GM19351 (cell line): ENCODE results near the gene CNTN1.

Experiments used
- ATAC-seq: cut with Tn5 transposase; IDR thresholded peaks from one replicate; pipeline ENCODE4 v1.9.1; 2021; ENCODE audit warnings: mild to moderate bottlenecking, moderate library complexity; ENCODE audit not compliant: unreplicated experiment

The CNTN1 gene

DNA sequence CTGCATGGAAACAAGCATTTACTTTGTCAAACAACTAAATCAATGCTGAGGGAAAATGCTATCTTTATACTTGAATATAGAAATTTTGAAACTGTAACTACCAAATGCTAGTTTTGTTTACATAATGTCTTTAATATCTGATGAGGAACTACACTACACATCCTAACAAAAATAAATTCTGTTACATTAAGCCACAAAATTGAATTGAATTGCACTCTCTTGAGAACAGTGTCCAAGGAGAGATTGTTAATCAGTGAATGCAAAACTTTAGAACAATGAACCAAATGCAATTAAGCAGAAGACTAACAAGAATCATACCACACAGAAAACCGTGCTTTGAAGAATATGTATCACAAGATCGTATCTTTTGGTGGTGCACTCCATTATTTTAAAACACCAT is 141.6 kb downstream of the CNTN1 start:
- ATAC-seq: no peak

DNA sequence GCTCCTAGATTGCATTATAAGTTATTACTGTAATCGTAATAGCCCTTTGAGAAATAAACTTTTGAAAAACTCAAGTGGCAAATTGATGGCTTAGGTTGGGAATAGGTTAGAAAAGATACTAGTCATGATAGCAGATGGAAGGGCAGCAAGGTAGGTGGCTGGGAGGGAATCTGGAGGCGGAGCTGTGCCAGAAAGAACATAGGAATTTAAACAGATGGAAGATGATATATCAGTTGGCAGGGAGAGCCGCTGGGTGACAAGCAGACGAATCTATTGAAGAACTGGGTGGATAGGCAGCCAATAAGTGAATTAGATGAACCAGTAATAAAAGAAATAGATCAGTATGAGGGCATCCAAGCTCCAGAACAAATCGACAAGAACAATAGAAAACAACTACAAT is 142.1 kb downstream of the CNTN1 start:
- no peak for ATAC-seq

DNA sequence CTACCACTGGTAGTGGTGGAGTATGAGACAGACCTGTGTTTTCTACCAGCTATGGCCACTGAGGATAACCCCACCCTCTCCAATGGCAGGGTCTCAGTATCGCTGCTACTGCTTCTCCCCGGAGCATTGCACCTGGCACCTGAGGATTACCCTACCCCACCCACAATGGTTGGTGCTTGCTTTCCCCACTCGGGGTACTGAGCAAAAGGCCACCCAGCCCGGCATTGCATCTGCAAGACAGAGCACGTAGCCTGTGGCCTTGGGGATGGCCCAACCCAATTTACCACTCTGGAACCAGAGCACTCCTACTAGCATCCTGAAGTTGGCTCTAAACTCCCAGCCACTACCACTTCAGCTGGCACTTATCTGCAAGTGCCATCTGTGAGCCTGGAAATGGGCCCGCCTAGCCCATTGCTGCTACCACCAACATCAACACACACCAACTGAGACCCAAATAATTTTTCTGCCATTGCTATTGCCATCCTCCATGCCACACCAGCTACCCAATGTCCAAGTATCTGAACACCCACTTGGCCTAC is 145.7 kb downstream of the CNTN1 start:
- ATAC-seq: no peak

DNA sequence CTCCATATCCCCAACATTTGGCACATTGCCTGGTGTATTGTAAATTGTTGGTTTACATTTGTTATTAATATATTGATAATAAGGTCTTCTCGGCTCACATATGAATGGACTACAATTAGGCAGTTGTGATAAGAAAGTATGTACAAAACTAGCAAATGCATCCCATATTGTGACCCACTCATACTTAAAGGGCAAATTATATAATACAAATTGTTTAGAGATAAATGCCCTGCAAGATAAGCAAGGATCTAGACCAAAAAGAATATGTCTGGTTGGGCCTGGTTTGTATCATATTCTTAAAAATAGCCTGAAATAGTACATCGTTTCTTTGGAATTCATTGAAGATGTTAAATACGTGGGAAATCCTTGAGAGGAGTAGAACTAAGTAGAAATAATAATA is 151.3 kb downstream of the CNTN1 start:
- ATAC-seq: no peak

DNA sequence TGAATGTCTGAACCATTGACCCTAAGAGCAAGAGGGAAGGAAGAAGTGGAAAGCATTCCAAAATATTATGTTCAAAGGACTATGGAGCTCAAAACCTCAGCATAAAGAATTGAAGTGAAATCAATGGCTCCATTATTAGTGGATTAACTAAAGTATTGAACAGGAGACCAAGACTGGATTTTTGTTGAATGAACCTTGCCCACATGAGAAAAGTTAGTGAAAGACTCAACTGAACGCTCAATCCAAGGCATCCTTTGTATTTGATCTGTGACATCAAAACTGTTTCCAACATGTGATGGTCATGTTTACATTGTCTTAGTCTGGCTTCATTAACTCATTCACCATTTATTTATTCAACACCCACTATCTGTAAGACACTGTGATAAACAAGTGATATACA is 161.0 kb downstream of the CNTN1 start:
- ATAC-seq: no peak

DNA sequence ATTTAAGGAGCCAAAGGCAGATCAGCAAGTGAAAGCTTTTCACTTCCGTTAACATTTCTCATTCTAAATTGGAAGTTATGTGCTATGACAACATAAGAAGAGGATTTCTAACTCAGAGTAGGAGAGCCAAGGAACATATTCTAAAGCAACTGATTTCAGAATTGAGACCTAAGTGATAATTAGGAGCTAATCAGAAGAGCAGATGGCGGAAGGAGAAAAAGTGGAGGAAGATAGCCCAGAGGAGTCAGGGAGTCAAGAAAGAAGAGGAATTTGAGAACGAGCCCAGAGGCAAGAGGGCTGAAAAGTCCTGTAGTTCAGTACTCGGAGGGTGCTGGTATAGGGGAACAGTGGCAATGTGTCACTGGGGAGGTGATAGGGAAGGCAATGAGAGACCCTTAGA is 162.4 kb downstream of the CNTN1 start:
- no peak for ATAC-seq

DNA sequence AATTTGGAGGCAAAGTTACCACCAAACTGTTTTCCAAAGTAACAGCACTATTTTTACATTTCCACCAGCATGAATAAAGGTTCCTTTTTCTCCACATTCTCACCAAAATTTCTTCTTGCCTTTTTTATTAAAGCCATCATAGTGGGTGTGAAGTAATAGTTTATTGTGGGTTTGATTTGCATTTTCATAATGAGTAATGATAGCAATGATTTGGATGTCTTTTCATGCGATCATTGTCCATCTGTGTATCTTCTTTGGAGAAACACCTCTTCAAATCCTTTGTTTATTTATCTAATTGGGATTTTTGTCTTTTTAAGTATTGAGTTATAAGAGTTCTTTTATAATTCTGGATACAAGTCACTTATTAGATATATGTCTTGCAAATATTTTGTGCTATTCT is 172.7 kb downstream of the CNTN1 start:
- ATAC-seq: no peak

DNA sequence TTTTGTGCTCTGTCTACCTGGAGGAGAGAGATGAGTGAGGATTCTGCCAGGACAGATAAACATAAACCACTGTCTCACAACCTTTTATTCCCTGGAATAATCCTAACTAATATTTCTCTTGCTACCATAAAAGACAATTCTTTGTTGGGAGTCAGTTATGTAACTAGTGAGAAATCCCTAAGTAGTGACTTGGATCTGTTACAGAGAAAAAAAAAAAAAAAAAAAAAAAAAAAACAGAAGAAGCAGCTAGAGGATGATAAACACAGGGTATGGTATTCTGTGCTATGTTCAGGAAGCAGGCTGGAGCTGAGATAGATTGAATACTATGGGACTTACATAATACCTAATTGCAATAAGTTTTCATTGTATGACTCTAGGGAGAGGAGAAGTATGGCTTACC is 178.7 kb downstream of the CNTN1 start:
- ATAC-seq: no peak

DNA sequence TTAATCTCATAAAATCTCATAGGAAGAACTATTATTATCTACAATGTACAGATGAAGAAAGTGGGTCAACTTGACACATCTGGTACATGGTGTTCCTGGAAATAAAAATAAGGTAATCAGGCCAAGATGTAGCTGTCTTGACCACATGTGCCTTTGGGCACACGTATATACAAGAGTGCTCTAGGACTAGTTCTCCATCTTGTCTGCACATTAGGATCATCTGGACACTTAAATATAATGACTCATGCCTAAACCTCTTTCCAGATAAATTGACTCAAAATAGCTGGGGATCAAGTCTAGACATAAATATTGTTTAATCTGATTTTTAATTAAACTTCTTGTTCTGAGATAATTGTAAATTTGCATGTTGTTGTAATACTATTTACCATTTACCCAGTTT is 182.6 kb downstream of the CNTN1 start:
- ATAC-seq: no peak

DNA sequence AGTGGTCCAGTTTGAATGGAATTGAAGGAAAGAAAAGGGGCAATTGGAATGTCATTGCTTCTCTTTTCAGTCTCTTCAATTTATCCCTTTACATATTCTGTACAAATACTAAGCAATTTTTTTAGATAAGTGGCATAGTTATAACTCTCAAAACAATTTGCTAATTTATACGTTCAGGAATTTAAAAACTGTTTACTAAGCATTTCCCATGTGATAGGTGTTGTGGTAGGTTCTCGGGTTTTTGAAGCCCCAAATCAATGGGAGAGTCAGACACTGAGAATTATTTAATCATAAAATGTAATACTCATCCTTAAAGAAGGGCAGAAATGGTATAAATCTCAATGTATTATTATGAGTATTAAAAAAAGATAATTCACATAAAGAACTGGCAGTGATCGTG is 197.1 kb downstream of the CNTN1 start:
- no peak for ATAC-seq

DNA sequence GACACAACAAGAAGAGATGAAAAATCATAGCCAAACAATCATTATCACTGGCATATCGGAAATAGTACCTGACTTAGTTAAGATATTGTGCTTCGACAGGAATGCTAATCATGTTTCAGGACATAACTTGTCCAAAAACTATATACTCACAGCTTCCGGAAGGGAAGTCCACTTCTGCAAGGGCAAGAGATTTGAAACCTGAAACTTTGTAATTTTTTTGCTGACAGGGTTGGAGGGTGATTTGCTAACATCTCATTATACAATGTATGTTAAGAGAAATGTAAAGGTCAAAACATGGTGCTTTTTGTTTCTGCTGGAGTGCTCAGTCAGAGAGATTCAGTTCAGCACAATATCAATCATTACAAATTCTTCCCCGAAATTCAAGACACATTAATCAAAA is 200.3 kb downstream of the CNTN1 start:
- ATAC-seq: no peak

DNA sequence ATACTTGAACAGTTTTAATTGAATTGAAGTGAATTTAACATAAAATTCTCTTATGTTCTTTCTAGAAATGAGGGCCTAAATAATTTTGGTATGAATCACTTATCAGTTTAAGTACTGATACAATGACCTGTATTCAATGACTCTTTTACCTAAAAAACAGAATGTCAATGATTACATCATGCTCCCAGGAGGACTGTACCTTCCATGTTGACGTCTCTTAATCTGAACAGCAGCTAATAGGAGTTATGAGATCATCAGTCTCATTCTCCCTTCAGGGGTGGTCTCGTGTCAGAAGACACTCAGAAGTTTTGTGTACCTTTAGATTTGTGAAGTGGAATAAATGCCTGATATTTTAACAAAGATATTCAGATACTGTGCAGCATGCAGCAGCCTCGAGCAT is 206.3 kb downstream of the CNTN1 start:
- ATAC-seq: no peak

DNA sequence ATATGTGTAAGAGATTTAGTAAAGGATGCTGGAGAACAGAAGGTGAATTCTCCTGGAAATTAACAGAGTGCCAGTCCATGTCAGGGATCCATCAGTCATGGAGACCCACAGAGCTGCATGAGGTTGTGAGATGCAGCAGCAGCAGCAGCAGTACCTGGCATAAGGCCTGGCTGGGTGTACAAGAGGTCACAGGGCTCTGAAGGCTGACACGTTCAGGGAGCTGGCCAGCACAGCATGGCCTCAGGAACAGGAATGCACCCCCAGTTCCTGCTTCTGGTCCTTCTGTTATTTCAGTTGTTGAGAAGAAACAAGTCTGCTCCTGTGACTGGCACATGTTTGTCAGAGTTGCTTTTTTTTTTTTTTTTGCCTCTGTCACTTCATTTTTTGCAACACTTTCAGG is 210.8 kb downstream of the CNTN1 start:
- ATAC-seq: no peak

DNA sequence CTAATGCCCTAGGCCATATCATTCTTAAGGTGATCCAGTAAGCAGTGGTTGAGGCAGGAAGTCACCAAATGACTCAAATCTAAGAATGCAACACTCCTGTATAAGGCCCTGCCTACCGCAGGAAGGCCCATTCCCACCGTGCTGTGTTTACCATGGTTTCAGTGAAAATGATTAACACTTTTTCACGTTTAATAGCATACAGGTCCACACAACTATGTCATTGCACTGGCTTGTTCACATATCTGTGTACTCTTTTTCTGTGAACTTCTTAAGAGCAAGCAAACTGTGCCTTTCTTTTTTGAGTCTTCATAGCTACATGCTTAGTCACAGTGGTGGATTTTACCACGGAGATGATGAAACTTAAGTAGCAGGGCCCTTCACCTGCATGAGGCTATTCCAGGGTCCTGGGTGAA is 214.9 kb downstream of the CNTN1 start:
- peak; percentile 97 for ATAC-seq

DNA sequence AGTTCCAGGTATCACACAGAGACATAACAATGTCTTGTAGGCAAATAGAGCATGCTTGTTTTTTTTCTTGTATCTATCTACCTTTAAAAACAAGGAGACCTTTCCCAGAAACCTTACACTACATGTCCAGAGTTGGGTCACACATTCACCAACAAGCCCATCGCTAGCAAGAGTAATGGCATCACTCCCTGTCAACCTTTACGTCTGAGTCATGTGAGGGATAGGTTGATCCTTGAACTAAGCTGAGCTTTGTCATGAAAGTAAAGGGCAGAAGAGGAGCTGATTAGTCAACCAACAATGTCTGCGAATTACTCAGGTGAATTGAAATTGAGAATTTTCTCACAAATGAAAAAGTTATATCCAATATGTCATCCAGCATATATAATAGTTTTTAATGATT is 219.4 kb downstream of the CNTN1 start:
- ATAC-seq: no peak

DNA sequence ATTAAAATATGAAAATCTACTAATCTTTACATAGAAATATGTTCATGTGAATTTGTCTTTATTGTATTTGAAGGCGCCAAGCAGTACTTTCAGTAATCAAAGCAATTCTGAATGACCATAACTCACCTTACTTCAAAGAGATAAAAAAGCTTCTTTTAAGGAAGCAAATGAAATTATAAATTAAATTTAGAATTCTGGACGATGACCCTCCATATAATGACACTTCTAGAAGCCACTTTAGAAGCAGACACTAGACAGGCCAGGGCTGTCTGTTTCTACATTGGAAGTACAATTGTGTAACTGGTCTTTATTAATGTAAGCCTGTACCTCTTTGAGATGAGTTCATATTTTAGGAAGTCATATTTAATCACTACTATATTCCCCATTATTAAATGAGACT is 222.9 kb downstream of the CNTN1 start:
- ATAC-seq: no peak

DNA sequence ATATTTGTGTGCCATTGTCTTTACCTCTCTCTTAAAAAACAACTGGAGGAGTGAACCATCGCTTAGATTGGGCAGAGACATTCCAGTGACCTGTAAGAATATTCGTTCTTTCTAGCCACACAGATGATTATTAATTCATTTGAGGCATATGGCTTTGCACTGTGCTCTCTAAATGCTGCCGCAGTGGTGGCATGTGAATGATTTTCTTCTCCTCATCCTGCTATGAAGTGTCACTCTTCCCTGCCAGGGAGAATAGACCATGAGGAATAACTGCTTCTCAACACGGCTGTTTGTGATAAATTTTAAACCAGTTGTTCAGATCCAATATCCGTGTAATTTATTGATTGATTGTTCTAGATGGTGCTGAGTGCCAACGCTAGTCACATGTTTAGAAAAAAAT is 225.3 kb downstream of the CNTN1 start:
- no peak for ATAC-seq

DNA sequence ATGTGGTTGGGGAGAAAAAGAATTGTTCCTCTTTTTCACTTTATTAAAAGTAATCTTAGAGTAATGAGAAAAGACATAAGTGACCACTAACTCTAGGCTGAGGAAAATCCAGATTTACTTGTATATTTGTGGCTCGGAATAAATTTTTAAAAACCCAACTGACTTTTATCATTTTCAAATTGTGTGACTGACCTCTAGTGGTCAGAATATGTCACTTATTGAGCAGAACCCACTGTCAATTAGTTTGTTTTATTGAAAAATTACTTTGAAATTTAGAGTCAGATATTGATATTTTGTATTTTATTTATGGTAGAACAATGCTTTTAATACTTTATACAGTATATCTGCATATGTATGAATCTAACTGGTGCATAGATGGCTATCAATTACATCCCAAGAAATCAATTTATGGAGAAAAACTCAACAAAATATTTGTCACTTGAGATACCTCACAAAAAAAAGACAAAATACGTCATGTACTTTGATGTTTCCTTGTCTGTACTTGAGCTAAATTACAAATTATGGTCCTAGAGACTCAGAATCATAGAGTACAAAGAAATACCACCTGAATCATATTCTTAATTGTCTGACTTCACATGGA is 229.4 kb downstream of the CNTN1 start:
- ATAC-seq: peak; percentile 48

DNA sequence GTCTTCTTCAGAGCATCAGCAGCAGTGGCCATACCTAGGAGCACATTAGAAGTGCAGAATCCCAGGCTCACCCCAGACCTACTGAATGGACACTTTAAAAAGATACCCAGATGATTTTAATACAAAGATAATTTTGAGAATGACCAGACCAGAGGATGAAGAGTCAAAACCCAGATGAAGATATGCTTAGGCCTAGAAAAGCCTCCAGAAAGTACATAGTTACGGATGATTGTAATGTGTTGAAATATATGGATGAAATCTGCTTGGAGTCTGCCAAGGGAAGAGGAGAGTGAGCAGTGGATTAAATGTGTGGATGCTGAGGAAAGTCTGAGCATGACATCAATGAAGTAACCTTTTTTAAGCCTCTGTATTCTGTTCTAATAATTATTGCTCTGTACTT is 245.7 kb downstream of the CNTN1 start:
- ATAC-seq: no peak

DNA sequence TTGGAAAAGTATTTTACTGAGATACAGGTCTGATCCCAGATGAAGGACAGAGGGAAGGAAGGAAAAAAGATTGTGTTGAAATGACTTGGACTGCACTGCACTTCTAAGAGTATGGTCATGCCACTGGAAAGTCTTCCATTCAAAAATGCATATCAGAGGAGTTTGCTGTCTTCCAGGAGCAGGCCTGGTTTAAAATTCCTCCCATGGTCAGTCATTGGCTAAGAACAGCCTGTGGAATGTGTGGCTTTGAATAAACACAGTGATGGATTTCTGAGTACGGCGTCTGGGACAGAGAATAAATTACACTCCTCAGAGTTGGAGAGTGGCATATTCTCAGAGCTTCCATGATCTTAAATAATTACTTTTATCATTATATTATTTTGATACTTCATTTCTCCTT is 250.1 kb downstream of the CNTN1 start:
- ATAC-seq: no peak

DNA sequence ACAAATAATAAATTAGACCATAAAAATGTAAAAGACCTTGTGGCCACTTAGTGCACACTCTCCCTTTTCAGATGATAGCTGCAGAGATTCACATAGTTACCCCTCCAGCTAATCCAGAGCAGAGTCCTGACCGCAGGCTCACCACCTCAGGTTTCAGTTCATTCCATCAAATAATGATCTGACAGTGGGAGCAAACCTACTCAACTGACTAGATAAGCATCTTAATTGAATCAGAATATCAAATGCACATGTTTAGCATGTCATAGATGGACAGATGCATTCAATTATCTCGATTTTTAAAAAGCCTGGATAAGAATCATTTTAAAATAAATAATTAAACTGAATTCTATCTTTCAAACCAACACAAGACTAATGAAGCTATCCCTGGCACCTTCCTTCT is 253.5 kb downstream of the CNTN1 start:
- ATAC-seq: no peak

DNA sequence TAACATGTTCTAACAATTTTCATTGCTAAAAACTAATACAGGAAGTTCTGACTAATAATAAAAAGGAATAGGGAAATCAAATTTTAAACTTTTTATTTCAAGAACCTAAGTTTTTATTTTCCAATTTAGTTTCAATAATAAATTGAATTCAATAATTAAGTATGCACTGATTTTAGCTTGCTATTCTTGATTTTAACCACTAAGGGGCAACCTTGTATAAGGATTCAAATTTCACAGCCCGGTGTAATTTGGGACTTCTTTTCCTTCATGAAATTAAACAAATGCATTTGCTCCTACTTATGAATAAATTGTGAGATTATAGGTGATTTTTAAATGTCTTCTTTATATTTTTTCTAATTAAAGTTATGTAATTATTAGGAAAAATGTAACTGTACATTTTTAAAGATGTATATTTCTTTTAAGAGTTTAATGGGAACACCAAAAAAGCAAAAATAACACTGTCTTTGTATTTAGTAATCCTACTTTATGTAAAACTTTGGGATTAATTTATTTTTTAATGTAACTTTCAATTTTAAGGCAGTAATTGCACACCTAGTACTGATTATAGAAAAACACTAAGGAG is 254.5 kb downstream of the CNTN1 start:
- peak; percentile 69 for ATAC-seq

DNA sequence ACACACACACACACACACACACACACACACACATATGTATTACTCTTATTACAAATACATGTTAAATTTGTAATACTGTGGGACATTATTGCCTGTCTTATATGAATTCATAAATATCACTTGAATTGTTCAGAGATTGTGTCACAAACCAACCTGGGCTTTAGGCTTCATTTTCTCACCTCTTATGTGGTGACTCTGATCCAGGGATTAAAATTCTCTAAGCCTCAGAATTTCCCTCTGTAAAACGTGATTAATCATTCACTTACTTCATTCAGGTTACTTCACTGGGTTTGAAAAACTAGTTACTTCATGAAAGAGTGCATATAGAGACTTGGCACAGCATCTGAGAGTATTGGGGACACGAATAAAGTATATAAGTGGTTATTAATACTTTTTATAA is 255.6 kb downstream of the CNTN1 start:
- no peak for ATAC-seq
